CD14-positive monocyte (primary cell): ENCODE results near the gene BCL2L1. TPM values are rescaled to one million over a fixed set of nuclear protein-coding genes. Genes with fewer than 3 reads are reported as not detected.

Source experiments
- DNase-seq, 3 donors: peaks; one replicate each; pipeline ENCODE4 v3.0.0-alpha.2; 2011 to 2022
- H2AFZ ChIP-seq: 2 replicates; pipeline ENCODE4 v1.6.0; 2012; ENCODE audit warnings: mild to moderate bottlenecking, low read depth, low read length, inconsistent platforms; ENCODE audit not compliant: insufficient read depth, poor library complexity, severe bottlenecking
- H3K27ac ChIP-seq, 2 donors: 1 replicate in 1 of 2; 2 replicates in 1 of 2; pipeline ENCODE4 v1.5.1; 2012 to 2013; ENCODE audit warnings: low read length in 2 of 2, control low read depth in 1 of 2, inconsistent platforms in 1 of 2, low read depth in 1 of 2, mild to moderate bottlenecking in 1 of 2
- H3K27me3 ChIP-seq, 2 donors: one replicate each; pipeline versions ENCODE4 v1.6.0 to v1.6.1; 2011 to 2013; ENCODE audit warnings: low read length in 2 of 2; ENCODE audit not compliant: control insufficient read depth in 2 of 2, insufficient read depth in 2 of 2
- H3K36me3 ChIP-seq, 2 donors: replicated peaks in 1 of 2; 1 replicate in 1 of 2; 2 replicates in 1 of 2; pipeline versions ENCODE4 v1.5.1 to v1.6.1; 2012 to 2013; ENCODE audit warnings: low read length in 2 of 2, control low read depth in 1 of 2, inconsistent platforms in 1 of 2, mild to moderate bottlenecking in 1 of 2; ENCODE audit not compliant: insufficient read depth in 2 of 2, control insufficient read depth in 1 of 2
- H3K4me1 ChIP-seq, 2 donors: 1 replicate in 1 of 2; 2 replicates in 1 of 2; pipeline versions ENCODE4 v1.5.1 to v1.6.1; 2012 to 2013; ENCODE audit warnings: low read length in 2 of 2, control low read depth in 1 of 2, inconsistent platforms in 1 of 2, mild to moderate bottlenecking in 1 of 2, moderate library complexity in 1 of 2; ENCODE audit not compliant: insufficient read depth in 2 of 2, control insufficient read depth in 1 of 2
- H3K4me2 ChIP-seq: replicated peaks from 2 replicates; pipeline ENCODE3; 2012; ENCODE audit warnings: low read length, moderate library complexity, mild to moderate bottlenecking; ENCODE audit not compliant: poor library complexity, severe bottlenecking; ENCODE audit errors: extremely low read depth
- H3K4me3 ChIP-seq, 3 experiments: fragments of 200-600 bp in 1 of 3; sonication (generic) in 1 of 3; replicated peaks in 1 of 3; 1 replicate in 2 of 3; 2 replicates in 1 of 3; pipeline ENCODE4 v1.5.1; 2011 to 2013; ENCODE audit warnings: low read length in 3 of 3, mild to moderate bottlenecking in 3 of 3, control low read depth in 2 of 3, low read depth in 2 of 3, inconsistent platforms in 1 of 3, moderate library complexity in 1 of 3
- H3K79me2 ChIP-seq: 2 replicates; pipeline ENCODE4 v1.6.0; 2012; ENCODE audit warnings: mild to moderate bottlenecking, control low read depth, inconsistent platforms, low read length, moderate library complexity; ENCODE audit not compliant: insufficient read depth
- H3K9ac ChIP-seq: 2 replicates; pipeline ENCODE4 v1.6.0; 2017; ENCODE audit warnings: low read length, mild to moderate bottlenecking; ENCODE audit not compliant: insufficient read depth, poor library complexity, severe bottlenecking
- H3K9me3 ChIP-seq, 2 donors: replicated peaks in 1 of 2; 1 replicate in 1 of 2; 2 replicates in 1 of 2; pipeline versions ENCODE4 v1.5.1 to v1.6.1; 2012 to 2013; ENCODE audit warnings: low read length in 2 of 2, control low read depth in 1 of 2; ENCODE audit not compliant: control insufficient read depth in 1 of 2, insufficient read depth in 1 of 2
- H4K20me1 ChIP-seq: 2 replicates; pipeline ENCODE4 v1.6.0; 2012; ENCODE audit warnings: mild to moderate bottlenecking, low read length, control low read depth, moderate library complexity; ENCODE audit not compliant: insufficient read depth
- H3K27ac Mint-ChIP-seq, 7 donors: one replicate each; pipeline ENCODE4 v1.8.0; 2020; ENCODE audit warnings: mild to moderate bottlenecking in 7 of 7, mixed read lengths in 7 of 7, moderate library complexity in 6 of 7, inconsistent platforms in 2 of 7
- H3K27me3 Mint-ChIP-seq, 3 donors: one replicate each; pipeline ENCODE4 v1.8.0; 2021 to 2022; ENCODE audit warnings: low read depth in 3 of 3, mild to moderate bottlenecking in 3 of 3, mixed read lengths in 3 of 3, moderate library complexity in 3 of 3, inconsistent platforms in 1 of 3
- H3K36me3 Mint-ChIP-seq, 2 donors: one replicate each; pipeline ENCODE4 v1.8.0; 2020; ENCODE audit warnings: mixed read lengths in 2 of 2, inconsistent platforms in 1 of 2, mild to moderate bottlenecking in 1 of 2
- H3K4me1 Mint-ChIP-seq: one replicate; pipeline ENCODE4 v1.8.0; 2020; ENCODE audit warnings: mild to moderate bottlenecking, mixed read lengths
- H3K4me3 Mint-ChIP-seq, 2 donors: one replicate each; pipeline ENCODE4 v1.8.0; 2020; ENCODE audit warnings: mild to moderate bottlenecking in 2 of 2, mixed read lengths in 2 of 2, moderate library complexity in 1 of 2
- H3K9me3 Mint-ChIP-seq, 7 donors: one replicate each; pipeline ENCODE4 v1.8.0; 2020 to 2022; ENCODE audit warnings: mixed read lengths in 7 of 7, mild to moderate bottlenecking in 6 of 7, moderate library complexity in 6 of 7, inconsistent platforms in 2 of 7
- WGBS: methylation state at CpG from one replicate; pipeline ENCODE4 v1.1.5; 2013; ENCODE audit warnings: missing lambda C conversion rate; ENCODE audit not compliant: insufficient coverage; 5-methylcytosine and 5-hydroxymethylcytosine counted together
- intact Hi-C, 2 donors: fragments of 100-400 bp; cut with micrococcal nuclease; formaldehyde crosslinking; loops; one replicate each; pipeline versions ENCODE4 v1.15.0 to v1.15.1; 2023
- polyA plus RNA-seq, 3 donors: library from polyadenylated mRNA; depleted of rRNA in 1 of 3; unstranded in 2 of 3; stranded (reverse) in 1 of 3; fragments of 300-500 nt in 2 of 3; fragments of >200 nt in 1 of 3; fragmentation: Illumina TruSeq in 2 of 3; gene quantifications; 1 replicate in 2 of 3; 2 replicates in 1 of 3; pipeline ENCODE4 v1.2.3, GENCODE V29; 2012 to 2021
- TF ChIP-seq, protein P1 (sequence below): fragments of 200-600 bp; IDR thresholded peaks from one replicate; pipeline ENCODE4 v1.8.0; 2022; ENCODE audit warnings: antibody characterized with exemption, mild to moderate bottlenecking

BCL2L1 gene
- polyA plus RNA-seq, 3 donors: 12.4 to 16.8 (median 14.3) TPM

DNA sequence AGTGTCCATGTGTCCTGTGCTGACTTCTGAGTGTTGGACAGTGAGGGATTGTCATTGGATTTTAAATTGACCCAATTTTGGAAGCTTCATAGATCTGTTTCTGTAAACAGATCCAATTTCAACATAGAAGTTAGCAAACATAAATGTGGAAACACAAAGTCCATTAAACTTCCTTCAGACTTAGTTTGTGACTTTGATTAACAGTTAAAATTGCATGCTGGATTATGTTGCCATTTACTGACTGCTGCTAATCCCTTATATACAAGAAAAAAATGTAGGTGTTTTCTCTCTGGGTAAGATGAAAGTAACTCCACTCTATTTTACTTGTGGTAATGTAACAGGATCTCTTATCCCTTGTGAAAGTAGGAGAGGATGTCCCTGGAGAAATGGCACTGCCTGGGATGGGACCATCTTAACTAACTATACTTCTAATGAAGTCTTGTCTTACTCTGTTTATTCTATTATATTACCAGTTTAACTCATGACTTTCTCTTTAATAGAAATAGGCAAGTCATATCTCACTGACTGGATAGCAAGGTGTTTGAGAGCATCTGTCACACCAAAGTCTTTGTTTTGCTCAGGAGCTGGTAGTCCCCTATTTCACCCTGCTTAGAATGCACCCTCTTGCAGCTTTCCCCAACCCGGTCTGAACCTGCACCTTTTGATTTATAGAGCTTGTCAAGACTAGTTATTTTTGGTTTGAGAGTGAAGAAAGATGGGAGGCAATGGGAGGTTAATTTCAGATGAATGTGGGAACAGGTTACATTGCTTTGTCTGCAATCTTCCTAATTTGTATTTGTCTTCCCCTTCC is 23.6 kb upstream of the BCL2L1 start:
- H3K27me3 ChIP-seq: no peaks in the 10 kb centered on the region
- no peak overlapping the region for H3K4me3 ChIP-seq
- TF ChIP-seq, protein P1, sequence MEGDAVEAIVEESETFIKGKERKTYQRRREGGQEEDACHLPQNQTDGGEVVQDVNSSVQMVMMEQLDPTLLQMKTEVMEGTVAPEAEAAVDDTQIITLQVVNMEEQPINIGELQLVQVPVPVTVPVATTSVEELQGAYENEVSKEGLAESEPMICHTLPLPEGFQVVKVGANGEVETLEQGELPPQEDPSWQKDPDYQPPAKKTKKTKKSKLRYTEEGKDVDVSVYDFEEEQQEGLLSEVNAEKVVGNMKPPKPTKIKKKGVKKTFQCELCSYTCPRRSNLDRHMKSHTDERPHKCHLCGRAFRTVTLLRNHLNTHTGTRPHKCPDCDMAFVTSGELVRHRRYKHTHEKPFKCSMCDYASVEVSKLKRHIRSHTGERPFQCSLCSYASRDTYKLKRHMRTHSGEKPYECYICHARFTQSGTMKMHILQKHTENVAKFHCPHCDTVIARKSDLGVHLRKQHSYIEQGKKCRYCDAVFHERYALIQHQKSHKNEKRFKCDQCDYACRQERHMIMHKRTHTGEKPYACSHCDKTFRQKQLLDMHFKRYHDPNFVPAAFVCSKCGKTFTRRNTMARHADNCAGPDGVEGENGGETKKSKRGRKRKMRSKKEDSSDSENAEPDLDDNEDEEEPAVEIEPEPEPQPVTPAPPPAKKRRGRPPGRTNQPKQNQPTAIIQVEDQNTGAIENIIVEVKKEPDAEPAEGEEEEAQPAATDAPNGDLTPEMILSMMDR: no peak
- H3K9me3 ChIP-seq: no peaks in the 10 kb centered on the region
- H2AFZ ChIP-seq: peak overlapping the region; percentile 12
- peaks cover 0 to 3% of the 10 kb centered on the region in 2 donors for H3K4me1 ChIP-seq
- no peaks in the 10 kb centered on the region for H4K20me1 ChIP-seq
- Mint-ChIP-seq H3K36me3 (peaks cover 23 to 52% of the 10 kb centered on the region in 2 donors), H3K9me3 (no peaks in the 10 kb centered on the region), H3K4me3 (no peak overlapping the region), H3K27ac (peak overlapping the region in 2 of 7 donors; percentile 20 to 49), H3K4me1 (peaks cover 4% of the 10 kb centered on the region), H3K27me3 (peaks cover 0 to 2% (median 0%) of the 10 kb centered on the region in 3 donors)
- no peak overlapping the region for H3K9ac ChIP-seq
- DNase-seq: no peak
- intact Hi-C loops: no loop called here
- WGBS: no CpG with 5 or more reads among the region's 1 CpG
- H3K4me2 ChIP-seq: no peak overlapping the region
- H3K36me3 ChIP-seq: peaks cover 3 to 49% of the 10 kb centered on the region in 2 donors
- peak overlapping the region in 1 of 2 donors; percentile 47 for H3K27ac ChIP-seq
- H3K79me2 ChIP-seq: peaks cover 99% of the 10 kb centered on the region

GRCh38 chr20:31740656-31741323 is 18.1 kb upstream of the BCL2L1 start:
- H3K4me3 ChIP-seq: peak overlapping the region in 1 of 3 experiments; percentile 92
- peak overlapping the region; percentile 58 for H2AFZ ChIP-seq
- H3K9ac ChIP-seq: no peak overlapping the region
- Mint-ChIP-seq H3K4me1 (peaks cover 4% of the 10 kb centered on the region), H3K36me3 (peaks cover 5 to 15% of the 10 kb centered on the region in 2 donors), H3K27me3 (peaks cover 0 to 2% (median 0%) of the 10 kb centered on the region in 3 donors), H3K9me3 (no peaks in the 10 kb centered on the region), H3K4me3 (no peak overlapping the region), H3K27ac (peak overlapping the region in 2 of 7 donors; percentile 5 to 61)
- H4K20me1 ChIP-seq: no peaks in the 10 kb centered on the region
- intact Hi-C loops: no loop called here
- TF ChIP-seq, protein P1: no peak
- no peaks in the 10 kb centered on the region for H3K9me3 ChIP-seq
- no peak overlapping the region for H3K4me2 ChIP-seq
- H3K4me1 ChIP-seq: peaks cover 26 to 36% of the 10 kb centered on the region in 2 donors
- peaks cover 0 to 14% of the 10 kb centered on the region in 2 donors for H3K36me3 ChIP-seq
- H3K79me2 ChIP-seq: peaks cover 67% of the 10 kb centered on the region
- WGBS: no CpG with 5 or more reads among the region's 1 CpG
- no peak for DNase-seq
- peak overlapping the region in 1 of 2 donors; percentile 72 for H3K27ac ChIP-seq
- no peaks in the 10 kb centered on the region for H3K27me3 ChIP-seq
